ENCODE measurements around the gene GNL2. TPM values are rescaled to one million over a fixed set of nuclear protein-coding genes. Genes with fewer than 3 reads are reported as not detected.

GNL2 gene
- total RNA-seq, 1 donor from 2014 or later, result 52.3 TPM

GRCh38 chr1:37634244-37634991, 38.7 kb upstream of the GNL2 start, which contains the start of gene RSPO1:
RSPO1 (minus strand) TSS chr1:37634892; CDS start chr1:37629661, 5,231 bp downstream.
- Mint-ChIP-seq H3K4me1 (ENCODE audit: unreplicated experiment) (peaks cover 7% of the 10 kb centered on the region), H3K27me3 (ENCODE audit: unreplicated experiment) (peaks cover 69% of the 10 kb centered on the region), H3K36me3 (ENCODE audit: unreplicated experiment) (no peaks in the 10 kb centered on the region), H3K27ac (ENCODE audit: unreplicated experiment) (no peak within 1 kb of the TSS), H3K9me3 (ENCODE audit: unreplicated experiment) (no peaks in the 10 kb centered on the region), H3K4me3 (ENCODE audit: unreplicated experiment) (peak within 1 kb of the TSS; percentile 41)
- DNase-seq (ENCODE audit: extremely low spot score, unreplicated experiment), result no peak
- TF ChIP-seq, protein P1, sequence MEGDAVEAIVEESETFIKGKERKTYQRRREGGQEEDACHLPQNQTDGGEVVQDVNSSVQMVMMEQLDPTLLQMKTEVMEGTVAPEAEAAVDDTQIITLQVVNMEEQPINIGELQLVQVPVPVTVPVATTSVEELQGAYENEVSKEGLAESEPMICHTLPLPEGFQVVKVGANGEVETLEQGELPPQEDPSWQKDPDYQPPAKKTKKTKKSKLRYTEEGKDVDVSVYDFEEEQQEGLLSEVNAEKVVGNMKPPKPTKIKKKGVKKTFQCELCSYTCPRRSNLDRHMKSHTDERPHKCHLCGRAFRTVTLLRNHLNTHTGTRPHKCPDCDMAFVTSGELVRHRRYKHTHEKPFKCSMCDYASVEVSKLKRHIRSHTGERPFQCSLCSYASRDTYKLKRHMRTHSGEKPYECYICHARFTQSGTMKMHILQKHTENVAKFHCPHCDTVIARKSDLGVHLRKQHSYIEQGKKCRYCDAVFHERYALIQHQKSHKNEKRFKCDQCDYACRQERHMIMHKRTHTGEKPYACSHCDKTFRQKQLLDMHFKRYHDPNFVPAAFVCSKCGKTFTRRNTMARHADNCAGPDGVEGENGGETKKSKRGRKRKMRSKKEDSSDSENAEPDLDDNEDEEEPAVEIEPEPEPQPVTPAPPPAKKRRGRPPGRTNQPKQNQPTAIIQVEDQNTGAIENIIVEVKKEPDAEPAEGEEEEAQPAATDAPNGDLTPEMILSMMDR (IDR thresholded peaks at IDR 0.05), result no peak

GRCh38 chr1:37633938-37634243, 38.2 kb upstream of the GNL2 start:
- no peak for DNase-seq (ENCODE audit: extremely low spot score, unreplicated experiment)
- peaks cover 73% of the 10 kb centered on the region for H3K27me3 Mint-ChIP-seq (ENCODE audit: unreplicated experiment)
- no peak overlapping the region for H3K4me3 Mint-ChIP-seq (ENCODE audit: unreplicated experiment)
- H3K9me3 Mint-ChIP-seq (ENCODE audit: unreplicated experiment), result no peaks in the 10 kb centered on the region
- no peaks in the 10 kb centered on the region for H3K36me3 Mint-ChIP-seq (ENCODE audit: unreplicated experiment)
- H3K4me1 Mint-ChIP-seq (ENCODE audit: unreplicated experiment), result peaks cover 7% of the 10 kb centered on the region
- TF ChIP-seq, protein P1 (IDR thresholded peaks at IDR 0.05), result no peak
- no peak overlapping the region for H3K27ac Mint-ChIP-seq (ENCODE audit: unreplicated experiment)

DNA sequence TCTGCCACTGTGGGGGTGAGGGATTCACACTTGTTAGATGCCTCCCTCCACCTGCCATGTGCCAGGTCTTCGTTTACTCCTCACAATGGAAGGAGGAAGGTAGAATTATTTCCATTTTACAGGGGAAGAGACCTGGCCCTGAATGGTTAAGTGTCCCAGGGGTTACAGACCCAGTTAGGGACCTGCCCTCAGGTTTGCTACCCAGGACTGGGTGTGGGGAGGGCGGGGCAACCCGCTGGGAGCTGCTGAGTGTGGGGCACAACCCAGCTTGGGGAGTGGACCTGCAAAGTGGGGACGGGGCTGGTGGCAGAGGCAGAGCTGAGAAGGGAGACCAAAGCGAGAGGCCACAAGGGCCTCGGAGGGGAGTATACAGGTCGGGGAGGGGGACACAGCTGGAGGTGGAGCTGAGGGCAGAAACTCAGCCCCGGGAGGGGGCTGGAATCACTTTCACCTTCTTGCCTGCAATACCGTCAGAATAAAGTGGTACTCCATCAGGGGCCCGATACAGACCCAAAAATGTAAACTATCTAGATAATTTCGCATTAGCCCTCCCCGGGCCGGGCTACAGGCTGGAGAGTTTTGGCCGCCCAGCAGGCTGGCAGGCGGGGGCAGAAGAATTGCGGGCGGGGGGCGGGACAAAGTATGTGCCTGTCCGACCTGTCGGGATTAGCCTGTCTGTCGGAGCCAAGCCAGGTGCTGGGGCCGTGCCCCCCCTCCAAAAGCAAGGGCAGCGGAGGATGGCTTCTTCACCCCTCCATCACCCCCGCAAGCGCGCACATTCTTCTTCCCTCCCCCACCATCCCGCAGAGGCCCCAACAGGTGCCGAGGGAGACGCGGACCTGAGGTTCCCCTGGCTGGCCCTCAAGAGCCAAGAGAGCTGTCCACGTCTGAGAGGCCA, 37.6 kb upstream of the GNL2 start:
- H3K4me1 Mint-ChIP-seq (ENCODE audit: unreplicated experiment), result peaks cover 7% of the 10 kb centered on the region
- H3K36me3 Mint-ChIP-seq (ENCODE audit: unreplicated experiment), result no peaks in the 10 kb centered on the region
- TF ChIP-seq, protein P1 (IDR thresholded peaks at IDR 0.05), result no peak
- no peak for DNase-seq (ENCODE audit: extremely low spot score, unreplicated experiment)
- H3K27ac Mint-ChIP-seq (ENCODE audit: unreplicated experiment), result no peak overlapping the region
- no peaks in the 10 kb centered on the region for H3K9me3 Mint-ChIP-seq (ENCODE audit: unreplicated experiment)
- peaks cover 79% of the 10 kb centered on the region for H3K27me3 Mint-ChIP-seq (ENCODE audit: unreplicated experiment)
- peak overlapping the region; percentile 45 for H3K4me3 Mint-ChIP-seq (ENCODE audit: unreplicated experiment)

DNA sequence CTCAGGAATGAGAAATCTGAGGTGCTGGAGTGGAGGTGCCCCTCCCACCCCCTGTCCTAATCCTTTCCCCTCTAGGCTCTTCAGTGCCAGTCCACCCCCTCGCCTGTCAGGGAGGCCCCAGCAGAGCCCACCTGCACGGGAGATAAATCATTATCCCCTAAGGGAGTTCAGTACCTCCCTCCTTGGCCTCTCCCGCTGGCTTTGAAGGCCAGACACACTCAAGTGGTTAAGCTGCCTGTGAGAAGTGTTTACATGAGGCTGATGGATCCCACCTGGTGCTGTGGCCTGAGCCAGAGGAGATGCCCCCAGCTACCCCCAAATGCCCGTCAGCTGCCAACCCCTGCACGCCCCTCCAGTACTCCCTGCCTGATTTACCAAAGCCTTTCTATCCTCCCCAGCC, 35.3 kb upstream of the GNL2 start:
- Mint-ChIP-seq H3K4me3 (ENCODE audit: unreplicated experiment) (no peak overlapping the region), H3K27me3 (ENCODE audit: unreplicated experiment) (peaks cover 83% of the 10 kb centered on the region), H3K27ac (ENCODE audit: unreplicated experiment) (no peak overlapping the region), H3K4me1 (ENCODE audit: unreplicated experiment) (peaks cover 7% of the 10 kb centered on the region), H3K9me3 (ENCODE audit: unreplicated experiment) (no peaks in the 10 kb centered on the region), H3K36me3 (ENCODE audit: unreplicated experiment) (no peaks in the 10 kb centered on the region)
- TF ChIP-seq, protein P1 (IDR thresholded peaks at IDR 0.05), result no peak
- DNase-seq (ENCODE audit: extremely low spot score, unreplicated experiment), result no peak

All from osteocyte (in vitro differentiated cells).